AML-193 (cell line): ENCODE results near the gene UGT1A6.

Experiments
- DNase-seq, 2 experiments: peaks; one replicate each; lab custom pipeline; 2025; lab: John Stamatoyannopoulos, UW

The UGT1A6 gene

GRCh38 chr2:233768076-233768475 is 75.4 kb downstream of the UGT1A6 start:
- DNase-seq = no peak

GRCh38 chr2:233769260-233769659 is 76.6 kb downstream of the UGT1A6 start:
- DNase-seq = no peak

- no peak for DNase-seq
Observed at GRCh38 chr2:233772153-233772552, 79.5 kb downstream of the UGT1A6 start.

- no peak for DNase-seq
Observed at GRCh38 chr2:233772583-233772982, 79.9 kb downstream of the UGT1A6 start.

- DNase-seq = no peak
Observed at GRCh38 chr2:233773854-233774253, 81.2 kb downstream of the UGT1A6 start.

GRCh38 chr2:233775414-233775813 is 82.7 kb downstream of the UGT1A6 start:
- no peak for DNase-seq

GRCh38 chr2:233778030-233778429 is 85.3 kb downstream of the UGT1A6 start, which contains the start of gene MROH2A:
Gene MROH2A (plus strand): TSS chr2:233778330. CDS start chr2:233779359, 1,029 bp downstream.
- DNase-seq = no peak

- DNase-seq = no peak
Observed at GRCh38 chr2:233779722-233780121, 87.0 kb downstream of the UGT1A6 start.

- DNase-seq = no peak
Observed at GRCh38 chr2:233780771-233781170, 88.1 kb downstream of the UGT1A6 start.

- DNase-seq = no peak
Observed at GRCh38 chr2:233789554-233789953, 96.9 kb downstream of the UGT1A6 start.

- DNase-seq = no peak
Observed at GRCh38 chr2:233791151-233791882, 98.6 kb downstream of the UGT1A6 start.

- no peak for DNase-seq
Observed at GRCh38 chr2:233791883-233792329, 99.2 kb downstream of the UGT1A6 start.

GRCh38 chr2:233792720-233793119 is 100.0 kb downstream of the UGT1A6 start:
- no peak for DNase-seq

- DNase-seq = no peak
Observed at GRCh38 chr2:233793465-233794127, 100.9 kb downstream of the UGT1A6 start.

GRCh38 chr2:233794128-233794658 is 101.5 kb downstream of the UGT1A6 start:
- DNase-seq = no peak

GRCh38 chr2:233795735-233796171 is 103.1 kb downstream of the UGT1A6 start:
- no peak for DNase-seq

GRCh38 chr2:233796254-233796653 is 103.6 kb downstream of the UGT1A6 start:
- DNase-seq = no peak

GRCh38 chr2:233798335-233799086 is 105.8 kb downstream of the UGT1A6 start:
- DNase-seq = no peak

GRCh38 chr2:233799087-233799665 is 106.5 kb downstream of the UGT1A6 start:
- no peak for DNase-seq

- no peak for DNase-seq
Observed at GRCh38 chr2:233799716-233800115, 107.0 kb downstream of the UGT1A6 start.

GRCh38 chr2:233800208-233800607 is 107.5 kb downstream of the UGT1A6 start:
- DNase-seq = no peak
